ENCODE measurements around the gene GFRA1.

Gene GFRA1

DNA sequence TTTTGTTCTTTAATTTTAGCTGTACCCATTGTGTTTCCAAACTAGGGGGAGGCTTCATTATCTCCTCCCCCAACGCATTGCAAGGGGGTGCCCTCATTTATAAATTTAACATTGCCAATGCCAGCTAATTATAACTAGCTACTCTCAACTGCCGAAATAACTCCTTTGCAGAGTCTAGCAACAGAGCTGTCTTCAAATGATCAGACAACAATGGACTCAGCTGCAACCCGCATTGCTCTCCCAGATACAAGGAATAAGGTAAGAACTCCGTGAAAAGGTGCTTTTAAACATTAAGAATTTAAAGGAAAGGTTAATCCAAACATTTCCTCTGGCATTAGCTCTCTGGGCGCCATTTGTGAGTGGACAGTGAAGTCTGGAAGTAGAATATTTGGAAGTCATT lies 116.2 kb downstream of the GFRA1 start:
- DNase-seq = no peak

DNA sequence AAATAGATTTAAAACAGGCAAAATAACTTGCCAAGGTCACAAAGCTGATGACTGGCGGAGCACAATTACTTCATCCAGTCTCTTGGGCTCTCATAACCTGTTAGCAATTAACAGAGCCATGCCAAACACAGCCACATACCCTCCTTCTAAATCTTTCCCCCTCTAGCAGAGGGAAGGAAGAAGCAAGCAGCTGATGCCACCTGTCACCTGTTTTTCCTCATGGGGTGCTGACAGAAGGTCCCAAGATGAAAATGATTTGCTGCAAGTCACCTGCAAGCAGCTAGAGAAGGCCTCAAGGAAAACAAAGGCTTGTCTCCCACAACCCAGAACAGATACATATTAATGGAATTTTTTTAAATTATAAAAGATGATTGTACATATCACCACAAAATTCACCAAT lies 117.8 kb downstream of the GFRA1 start:
- DNase-seq = no peak

DNA sequence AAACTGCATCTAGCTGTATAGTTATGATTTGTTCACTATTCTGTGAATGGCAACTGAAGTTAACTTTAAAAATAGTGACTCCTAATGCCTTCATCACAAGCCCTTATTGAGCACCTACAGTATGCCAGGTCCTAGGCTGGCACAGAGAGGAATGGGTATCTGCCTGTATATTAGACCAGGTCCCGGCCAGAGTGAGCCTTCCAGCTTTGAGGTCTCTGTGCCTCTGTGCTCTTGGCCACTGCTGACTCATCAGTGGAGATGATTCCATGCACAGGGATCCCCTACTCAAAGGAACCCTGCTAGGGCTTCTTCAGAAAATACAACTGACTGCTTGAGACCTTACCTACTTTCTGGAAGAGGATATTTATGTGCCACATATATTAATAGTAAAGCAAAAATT lies 118.4 kb downstream of the GFRA1 start:
- DNase-seq = no peak

DNA sequence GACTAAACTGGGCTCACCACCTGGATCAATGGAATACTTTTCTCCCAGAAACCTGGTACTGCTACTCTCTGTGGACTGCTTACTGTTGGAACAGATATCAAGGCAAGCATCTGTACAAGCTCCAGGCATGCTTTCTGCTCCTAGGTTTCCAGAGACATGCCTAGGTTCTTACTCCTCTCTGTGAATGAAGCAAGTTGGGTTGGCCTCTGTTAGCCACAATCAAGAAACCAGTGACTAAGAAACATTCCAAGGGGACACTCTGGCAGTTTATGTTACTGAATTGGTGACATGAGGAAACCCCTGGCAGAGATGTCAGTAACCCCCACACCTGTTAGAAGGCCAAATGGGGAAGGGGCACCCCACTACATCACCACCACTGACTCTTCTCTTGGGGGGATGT lies 121.9 kb downstream of the GFRA1 start:
- no peak for DNase-seq

DNA sequence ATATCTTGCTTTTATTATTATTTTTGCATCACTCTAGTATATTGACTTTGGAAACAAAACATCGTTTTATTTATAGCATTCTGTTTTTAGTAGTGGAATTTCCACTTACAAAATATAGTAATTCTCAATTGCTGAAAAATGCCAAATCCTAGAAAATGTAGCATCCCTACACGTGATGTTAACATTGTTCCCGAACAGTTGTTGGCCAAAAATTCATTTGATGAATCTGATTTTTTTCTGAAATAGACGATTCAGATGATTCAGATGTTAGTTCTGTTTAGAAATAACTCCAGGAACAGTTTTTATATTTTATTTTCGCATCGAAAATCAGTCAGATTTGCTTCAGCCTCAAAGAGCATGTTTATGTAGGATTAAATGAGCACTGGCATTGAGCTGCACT lies 122.4 kb downstream of the GFRA1 start:
- DNase-seq = no peak

DNA sequence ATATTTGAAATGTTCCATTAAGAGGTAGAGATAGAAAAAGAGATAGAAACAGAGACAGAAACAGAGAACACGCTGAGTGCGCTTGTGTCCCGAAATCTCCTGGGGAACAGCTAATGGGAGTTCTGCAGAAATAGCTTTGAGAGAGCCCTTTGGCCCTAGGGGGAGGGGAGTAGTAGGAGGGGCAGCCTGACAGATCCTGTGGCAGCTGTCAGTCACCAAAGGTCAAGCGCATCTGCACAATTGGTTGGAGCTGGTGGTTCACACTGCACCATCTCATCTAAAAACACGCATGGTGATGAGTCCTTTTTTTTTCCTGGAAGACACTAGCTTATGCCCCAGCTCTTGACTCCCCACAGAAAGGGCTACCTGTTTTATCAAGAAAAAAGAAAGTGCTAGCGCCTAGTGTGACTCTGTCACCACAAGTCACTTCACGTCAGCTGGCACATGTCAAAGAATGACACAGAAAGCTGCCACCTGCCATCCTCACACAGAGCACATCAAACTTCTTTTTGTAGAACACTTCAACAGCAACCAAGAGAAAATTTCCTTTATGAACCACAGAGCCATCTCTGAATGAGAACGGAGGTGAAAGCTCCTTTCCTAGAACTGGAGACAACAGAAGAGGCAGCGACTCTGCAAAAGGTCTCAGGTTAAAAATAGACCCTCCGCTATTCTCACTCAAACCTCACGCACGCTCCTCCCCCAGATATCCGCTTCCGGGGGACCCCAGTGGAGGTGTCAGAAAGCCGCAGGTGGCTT lies 125.7 kb downstream of the GFRA1 start:
- DNase-seq = peak; percentile 18

DNA sequence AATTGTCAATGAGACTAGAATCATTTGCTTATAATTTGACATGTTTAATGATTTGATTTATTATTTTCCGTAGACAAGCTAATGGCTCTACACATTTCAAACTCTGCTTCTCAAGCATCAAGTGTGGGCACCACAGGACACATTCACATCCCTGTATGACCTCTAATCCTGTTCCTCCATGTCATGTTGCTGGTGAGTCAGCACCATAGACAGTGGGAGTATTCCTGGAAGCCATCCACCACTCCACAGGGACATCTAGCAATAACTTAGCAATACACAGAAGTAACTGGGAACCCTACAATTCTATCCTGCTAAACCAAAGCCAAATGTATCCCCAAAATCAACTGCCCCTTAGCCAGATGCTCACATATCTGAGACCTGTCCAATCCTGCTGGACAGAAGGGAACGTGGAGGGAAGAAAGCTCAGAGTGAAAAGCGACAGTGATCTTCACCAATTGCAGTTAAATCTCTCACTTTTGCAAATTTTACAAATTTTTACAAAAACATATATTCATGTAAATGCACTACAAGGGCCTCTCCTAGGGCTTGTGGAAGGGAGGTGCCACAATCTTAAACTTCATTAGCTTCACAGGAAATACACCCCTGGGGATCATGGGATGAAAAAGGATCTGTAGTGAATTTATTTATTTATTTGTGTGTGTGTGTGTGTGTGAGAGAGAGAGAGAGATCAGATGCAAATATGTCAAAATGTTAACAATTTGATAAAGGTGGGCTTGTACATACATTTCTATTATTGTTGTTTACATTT lies 126.5 kb downstream of the GFRA1 start:
- no peak for DNase-seq

DNA sequence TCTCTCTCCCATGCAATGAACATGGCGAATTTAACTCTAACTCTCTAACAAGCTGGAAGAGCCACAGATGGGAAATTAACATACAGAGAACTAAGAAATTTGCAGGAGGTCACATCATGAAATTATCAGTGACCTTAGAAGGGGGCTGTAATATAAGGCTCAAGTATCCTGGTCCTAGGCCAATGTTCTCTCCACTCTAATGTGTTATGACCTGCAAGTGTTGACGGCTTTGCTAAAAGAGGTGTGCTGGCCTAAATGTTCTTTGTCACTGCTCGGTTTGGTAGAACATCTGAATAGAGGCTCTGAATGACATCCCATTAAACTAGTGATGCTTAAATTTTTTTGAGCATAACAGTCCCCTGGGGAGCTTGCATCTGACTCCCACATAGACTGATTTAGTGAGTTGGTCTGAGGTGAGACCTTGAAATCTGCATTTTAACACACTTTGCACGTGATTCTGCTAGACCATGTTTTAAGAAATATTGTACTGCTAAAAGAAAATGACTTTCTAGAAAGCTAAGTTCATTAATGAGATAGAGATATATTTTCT lies 129.3 kb downstream of the GFRA1 start:
- no peak for DNase-seq

DNA sequence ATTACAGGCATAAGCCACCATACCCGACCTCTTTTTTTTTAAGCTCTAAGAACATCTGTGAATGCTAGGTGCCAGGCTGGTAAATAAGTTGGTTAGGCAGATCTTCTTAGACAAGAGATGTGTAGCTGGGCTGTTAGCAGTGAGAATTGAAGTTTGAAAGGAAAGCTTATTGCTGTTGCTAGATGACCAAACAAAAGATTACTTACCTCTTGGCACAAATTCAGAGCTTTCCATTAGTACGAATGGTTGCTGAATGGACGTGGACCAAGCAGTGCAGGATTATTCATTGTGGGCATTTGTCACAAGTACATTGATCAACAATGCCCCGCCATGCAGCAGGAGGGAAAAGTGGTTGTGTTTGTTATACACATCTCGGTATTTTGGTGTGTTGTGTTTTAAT lies 131.2 kb downstream of the GFRA1 start:
- no peak for DNase-seq

DNA sequence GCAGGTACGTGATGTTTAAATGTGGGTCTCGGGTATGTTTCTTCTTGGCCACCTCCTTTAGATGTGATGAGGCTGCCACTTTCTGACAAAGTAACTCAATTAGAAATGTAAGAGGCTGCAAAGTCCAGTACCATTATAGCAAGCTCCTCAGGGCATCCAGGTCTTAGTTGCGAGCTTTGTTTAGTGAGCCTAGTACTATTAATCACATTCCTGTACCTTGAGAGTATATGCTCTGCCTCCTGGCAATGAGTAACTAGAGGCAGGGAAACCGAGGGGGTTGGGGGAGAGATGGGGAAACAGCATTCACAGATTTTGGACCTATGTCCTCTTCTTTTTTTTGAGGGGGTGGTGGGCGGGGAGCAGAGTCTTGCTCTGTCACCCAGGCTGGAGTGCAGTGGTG lies 131.8 kb downstream of the GFRA1 start:
- no peak for DNase-seq

DNA sequence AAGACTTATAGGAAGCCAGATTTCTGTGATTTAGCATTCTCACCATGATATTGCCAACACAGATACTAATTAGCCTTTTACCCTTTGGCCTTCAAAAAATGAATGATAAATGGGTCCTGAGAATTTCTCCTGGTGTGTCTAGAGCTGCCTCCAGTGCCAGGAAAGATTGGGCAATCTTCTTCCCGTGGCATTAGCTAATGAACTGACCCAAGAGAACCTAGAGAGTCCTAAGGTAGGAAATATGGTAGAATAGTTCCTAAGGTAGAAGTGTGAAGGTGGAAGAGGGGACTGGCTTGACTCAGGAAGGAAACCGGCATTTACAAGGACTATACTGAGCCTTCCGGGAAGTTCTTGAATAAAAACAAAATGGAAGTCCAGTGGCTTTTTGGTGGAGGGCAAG lies 133.1 kb downstream of the GFRA1 start:
- no peak for DNase-seq

DNA sequence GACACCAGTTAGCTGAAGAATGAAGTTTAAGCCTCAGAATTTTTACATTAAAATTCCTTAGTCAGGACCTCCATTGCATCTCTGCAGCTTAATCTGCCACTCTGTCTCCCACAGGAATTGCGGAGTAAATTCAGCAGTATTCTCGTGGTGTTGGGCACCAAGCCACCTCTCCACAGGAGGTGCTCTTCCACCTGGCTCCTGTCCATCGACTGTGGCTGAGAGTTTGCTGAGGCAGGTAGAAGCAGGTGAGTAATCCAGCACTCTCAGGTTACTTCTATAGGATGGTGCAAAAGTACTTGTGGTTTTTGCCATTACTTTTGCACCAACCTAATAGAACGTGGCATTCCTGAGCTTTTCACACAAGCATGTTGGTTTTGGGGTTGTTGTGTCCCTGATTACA lies 134.1 kb downstream of the GFRA1 start:
- no peak for DNase-seq

DNA sequence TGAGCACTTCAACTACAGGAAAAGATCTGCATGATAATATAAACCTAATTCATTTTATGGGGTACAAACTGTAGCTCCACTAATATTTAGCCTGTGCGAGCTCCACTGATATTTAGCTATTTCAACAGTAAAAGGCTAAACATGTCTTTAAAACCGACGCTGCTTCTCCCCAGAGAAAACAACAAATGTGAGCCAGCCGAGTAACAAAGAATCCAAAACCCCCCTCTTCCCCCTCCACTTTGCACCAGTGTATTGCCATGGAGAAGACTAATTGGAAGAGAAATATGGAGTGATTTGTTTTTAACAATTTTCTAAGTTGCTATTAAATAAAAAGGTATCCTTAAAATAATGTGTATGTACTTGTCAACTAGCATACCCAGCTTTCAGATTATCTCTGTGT lies 136.7 kb downstream of the GFRA1 start:
- DNase-seq = no peak

DNA sequence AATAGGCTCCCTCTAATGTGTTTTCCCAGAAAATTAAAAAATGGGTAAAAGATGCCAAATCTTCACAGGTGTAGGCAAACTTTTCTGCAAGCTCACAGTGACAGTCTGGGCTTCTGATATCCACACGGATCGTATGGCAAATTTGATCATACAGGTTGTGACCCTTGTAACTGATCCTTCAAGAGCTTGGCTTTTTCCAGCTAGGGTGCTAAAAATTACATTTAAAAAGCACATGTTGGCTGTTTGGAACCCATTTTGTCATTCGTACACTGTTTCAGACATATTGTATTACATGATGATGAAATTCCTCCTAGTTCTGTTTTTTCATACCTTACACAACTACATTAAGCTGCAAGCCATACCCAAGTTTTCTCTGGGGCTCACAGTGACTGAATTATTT lies 138.7 kb downstream of the GFRA1 start:
- no peak for DNase-seq

DNA sequence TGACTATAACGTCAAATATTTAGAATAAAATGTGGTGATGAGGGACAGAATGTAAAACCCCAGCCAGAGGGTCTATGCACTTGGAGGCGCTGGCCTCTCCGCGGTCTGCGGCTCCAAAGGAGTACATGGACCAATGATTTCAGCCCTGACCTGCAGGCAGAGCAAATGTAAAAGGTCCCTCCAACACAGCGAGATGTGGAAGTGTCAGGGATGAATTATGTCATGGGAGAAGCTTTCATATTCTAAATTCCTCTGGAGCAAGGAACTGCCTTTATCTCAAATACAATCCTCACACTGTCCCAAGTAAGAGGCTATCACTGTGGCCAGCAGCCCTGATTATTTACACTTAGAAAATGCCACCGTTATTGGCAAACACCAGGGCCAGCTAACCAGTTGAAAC lies 139.4 kb downstream of the GFRA1 start:
- DNase-seq = no peak

DNA sequence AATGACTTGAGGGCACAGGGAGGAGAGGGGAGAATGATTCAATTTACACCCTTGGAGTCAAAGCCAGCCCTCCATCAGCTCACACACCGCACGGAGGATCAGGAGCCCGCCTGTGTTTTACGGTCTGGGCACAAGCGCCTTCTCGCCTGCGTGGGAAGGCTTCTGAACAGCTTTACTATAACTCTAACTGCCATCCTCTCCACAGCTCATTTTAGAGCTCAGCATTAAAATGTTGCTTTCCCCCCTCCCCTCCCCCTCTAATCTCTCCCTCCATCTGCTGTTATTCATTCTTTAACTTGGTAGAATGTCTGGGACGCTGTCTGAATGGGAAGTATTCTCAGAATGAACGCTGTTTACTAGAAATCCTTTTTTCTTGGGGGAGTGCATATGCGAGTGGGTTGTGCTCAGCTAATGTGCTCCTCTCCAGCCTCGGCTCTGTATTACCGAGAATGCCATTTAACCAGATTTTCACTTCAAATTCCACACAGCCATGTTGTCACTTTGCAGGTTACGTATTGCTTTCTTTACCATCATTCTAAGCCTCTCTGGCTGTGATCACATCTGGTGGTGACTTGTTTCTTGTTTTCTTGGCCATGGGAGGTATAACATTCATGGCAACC lies 140.1 kb downstream of the GFRA1 start:
- DNase-seq = no peak

DNA sequence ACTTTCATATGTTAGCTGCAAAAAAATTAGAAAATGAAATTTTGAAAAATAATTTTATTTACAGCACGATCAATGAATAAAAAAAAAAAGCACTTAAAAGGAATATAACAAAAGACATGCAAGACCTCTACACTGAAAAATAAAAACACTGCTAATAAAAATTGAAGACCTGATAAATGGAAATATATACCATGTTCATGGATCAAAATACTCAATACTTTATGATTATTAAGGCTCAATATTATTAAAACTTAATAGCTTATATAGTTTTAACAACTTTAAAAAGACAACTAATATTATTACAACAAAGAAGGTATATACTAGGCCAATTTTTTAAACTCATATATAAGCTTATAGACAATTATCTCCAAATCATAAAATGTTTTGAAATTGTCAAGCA lies 143.0 kb downstream of the GFRA1 start:
- no peak for DNase-seq

DNA sequence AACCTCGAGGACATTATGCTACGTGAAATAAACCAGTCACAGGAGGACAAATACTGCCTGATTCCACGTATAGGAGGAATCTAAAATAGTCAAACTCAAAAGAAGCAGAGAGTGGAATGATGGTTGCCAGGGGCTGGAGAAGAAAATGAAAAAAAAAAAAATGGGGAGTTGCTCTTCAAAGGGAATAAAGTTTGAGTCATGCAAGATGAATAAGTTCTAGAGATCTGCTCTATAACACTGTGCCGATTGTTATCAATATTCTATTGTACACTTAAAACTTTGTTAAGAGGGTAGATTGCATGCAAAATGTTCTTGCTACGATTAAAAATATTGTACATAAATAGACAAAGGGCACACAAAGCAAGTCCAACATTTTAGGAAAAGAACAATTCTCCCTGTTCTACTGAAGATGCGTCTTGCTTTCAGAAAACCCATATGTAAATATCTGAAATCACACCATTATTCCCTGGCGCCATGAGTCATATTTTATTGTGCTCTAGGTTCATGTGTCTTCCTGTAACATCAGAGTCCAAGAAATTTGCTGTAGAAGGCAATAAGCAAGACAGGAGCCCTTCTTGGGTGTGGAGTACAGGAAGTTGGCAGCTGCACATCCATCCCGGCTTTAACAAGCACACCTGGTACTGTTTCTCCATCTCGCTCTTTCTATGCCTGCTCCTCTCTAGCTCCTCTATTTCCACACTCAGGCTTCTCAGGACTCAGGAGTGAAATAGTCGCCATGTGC lies 145.9 kb downstream of the GFRA1 start:
- no peak for DNase-seq

DNA sequence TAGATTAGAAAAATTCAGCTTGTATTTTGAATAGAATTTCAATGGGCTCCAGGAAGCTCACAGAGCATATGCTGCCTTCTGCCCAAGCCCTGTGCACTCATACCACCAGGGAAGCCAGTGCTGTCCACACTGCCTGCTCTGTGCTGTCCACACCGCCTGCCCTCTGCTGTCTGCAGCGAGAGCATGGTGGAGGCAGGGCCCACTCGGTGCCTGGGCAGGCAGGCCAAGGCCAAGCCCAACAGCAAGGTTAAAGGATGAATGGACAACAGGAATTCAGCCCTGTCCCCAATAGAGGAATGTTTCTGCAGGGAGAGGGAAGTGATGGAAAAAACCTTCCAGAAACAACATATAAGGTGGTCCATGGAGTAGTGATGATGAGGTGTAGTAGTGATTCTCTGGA lies 146.8 kb downstream of the GFRA1 start:
- no peak for DNase-seq

DNA sequence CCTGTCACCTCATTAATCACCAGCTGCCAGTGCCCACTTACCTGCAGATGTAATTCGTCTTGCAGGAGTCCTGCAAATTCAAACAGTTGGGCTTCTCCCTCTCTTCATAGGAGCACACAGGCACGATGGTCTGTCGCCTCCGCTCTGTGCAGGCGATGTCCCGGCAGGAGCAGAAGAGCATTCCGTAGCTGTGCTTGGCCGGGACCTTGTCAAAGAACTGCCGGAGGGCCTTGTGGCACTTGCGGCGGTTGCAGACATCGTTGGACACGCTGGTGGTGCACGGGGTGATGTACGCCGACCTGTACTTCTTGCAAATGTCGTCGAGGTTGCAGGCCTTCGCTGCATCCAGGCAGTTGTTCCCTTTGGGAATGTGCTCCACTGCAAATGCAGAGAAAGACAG lies 147.8 kb downstream of the GFRA1 start:
- no peak for DNase-seq

DNA sequence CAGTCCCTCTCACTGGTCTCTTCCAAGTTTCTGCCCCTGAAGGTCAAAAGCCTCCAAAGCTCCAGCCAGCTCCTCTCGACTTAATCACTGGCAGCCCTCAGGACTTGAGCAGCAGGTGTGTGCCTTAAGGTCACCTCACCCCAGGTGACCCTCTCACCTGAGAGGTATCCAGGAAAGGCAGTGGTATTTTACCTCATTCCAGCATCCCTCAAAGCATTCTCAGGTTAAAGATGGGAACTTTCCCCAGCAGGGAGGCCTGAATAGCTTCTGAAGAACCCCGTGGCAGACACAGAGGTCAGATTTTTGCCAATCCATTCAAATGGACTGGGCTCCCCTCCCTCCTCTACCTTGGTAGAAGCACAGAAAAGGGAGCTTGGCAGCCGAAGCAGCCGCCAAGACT lies 148.2 kb downstream of the GFRA1 start:
- no peak for DNase-seq

DNA sequence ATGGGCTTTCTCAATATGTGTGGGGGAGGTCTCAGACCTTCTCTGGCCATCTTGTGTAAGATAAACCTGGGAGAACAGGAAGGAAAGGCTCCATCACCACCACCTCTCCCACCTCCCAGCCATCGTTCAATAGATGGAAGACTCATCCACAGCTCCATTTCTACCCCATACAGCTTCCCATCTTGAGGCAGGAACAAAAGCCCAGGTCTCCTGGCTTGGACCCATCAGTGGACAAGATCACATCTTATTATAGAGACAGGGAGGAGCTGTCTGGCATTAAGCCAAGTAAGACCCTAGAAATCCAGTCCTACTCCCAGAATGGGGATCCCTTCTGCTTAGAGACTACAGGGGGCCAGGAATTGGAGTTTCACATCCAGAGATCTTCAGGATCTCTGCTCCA lies 150.3 kb downstream of the GFRA1 start:
- DNase-seq = no peak
